Omental fat pad (tissue), 4 donors: ENCODE measurements around the gene BTRC. TPM values are rescaled to one million over a fixed set of nuclear protein-coding genes. Genes with fewer than 3 reads are reported as not detected.

Experiments used
- ATAC-seq: fragments of 150-250 bp; one replicate; pipeline ENCODE4 v1.9.1; 2016; ENCODE audit warnings: mild to moderate bottlenecking, moderate library complexity; ENCODE audit not compliant: low FRiP score
- DNase-seq: peaks from one replicate; pipeline ENCODE4 v3.0.0-alpha.2; 2019; ENCODE audit warnings: low spot score
- total RNA-seq, 4 donors: library from RNA; depleted of rRNA; stranded (reverse); fragments of >200 nt; gene quantifications; one replicate each; pipeline ENCODE4 v1.1.0, GENCODE V29; 2016
- TF ChIP-seq, protein P1 (sequence below), 3 donors: fragments of 450-650 bp; IDR thresholded peaks; one replicate each; pipeline ENCODE4 v1.5.1; 2016 to 2017; ENCODE audit warnings: antibody characterized with exemption in 3 of 3, mild to moderate bottlenecking in 3 of 3, moderate library complexity in 2 of 3

Gene BTRC
- total RNA-seq, 4 donors from 2014 or later = 9.2 to 14.4 (median 14.0) TPM

DNA sequence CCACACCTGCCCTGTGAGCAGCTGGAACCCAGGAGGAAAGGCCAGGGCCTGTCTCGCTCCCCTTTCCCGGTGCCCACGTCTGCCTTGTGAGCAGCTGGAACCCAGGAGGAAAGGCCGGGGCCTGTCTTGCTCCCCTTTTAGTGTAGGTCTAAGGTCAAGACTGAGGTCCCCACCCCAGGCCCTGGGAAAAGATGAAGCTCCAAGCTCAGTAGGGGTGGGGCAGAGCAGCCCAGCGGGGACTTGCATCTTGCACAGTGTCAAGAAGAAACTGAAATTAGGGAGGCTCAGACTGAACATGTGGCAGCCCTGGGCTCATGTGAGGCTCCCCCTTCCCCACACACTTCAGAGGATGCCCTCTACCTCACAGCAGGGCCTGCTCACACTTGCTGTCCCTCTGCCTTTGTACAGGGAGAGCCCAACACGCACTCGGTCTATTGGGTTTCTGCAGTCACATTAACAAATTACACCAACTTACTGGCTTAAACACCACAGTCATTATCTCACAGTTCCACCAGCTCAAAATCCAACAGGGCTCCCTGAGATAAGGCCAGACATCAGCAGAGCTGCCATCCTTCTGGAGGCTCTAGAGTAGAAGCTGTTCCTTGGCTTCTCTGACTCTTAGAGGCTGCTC, 221.7 kb downstream of the BTRC start:
- DNase-seq = no peak
- TF ChIP-seq, protein P1, sequence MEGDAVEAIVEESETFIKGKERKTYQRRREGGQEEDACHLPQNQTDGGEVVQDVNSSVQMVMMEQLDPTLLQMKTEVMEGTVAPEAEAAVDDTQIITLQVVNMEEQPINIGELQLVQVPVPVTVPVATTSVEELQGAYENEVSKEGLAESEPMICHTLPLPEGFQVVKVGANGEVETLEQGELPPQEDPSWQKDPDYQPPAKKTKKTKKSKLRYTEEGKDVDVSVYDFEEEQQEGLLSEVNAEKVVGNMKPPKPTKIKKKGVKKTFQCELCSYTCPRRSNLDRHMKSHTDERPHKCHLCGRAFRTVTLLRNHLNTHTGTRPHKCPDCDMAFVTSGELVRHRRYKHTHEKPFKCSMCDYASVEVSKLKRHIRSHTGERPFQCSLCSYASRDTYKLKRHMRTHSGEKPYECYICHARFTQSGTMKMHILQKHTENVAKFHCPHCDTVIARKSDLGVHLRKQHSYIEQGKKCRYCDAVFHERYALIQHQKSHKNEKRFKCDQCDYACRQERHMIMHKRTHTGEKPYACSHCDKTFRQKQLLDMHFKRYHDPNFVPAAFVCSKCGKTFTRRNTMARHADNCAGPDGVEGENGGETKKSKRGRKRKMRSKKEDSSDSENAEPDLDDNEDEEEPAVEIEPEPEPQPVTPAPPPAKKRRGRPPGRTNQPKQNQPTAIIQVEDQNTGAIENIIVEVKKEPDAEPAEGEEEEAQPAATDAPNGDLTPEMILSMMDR (IDR thresholded peaks at IDR 0.05) = no peak
- no peak for ATAC-seq

DNA sequence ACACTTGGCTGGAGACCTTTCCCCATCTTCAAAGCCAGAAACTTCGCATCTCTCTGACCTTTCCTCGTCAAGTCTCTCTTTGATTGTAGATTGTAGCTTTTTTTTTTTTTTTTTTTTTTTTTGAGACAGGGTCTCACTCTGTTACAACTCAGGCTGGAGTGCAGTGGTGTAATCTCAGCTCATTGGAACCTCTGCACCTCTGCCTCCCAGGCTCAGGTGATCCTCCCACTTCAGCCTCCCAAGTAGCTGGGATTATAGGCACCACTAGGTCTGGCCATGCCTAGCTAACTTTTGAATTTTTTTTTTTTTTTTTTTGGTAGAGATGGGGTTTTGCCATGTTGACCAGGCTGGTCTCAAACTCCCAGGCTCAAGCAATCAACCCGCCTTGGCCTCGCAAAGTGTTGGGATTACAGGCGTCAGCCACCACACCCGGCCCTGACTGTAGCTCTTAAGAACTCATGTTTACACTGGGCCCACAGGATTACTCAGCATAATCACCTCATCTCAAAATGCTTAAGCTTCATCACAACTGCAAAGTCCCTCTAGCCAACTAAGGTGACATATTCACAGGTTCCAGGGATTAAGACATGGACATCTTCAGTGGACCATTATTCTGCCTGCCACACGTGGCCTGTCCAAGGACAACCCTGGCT, 222.4 kb downstream of the BTRC start:
- no peak for ATAC-seq
- DNase-seq = no peak
- TF ChIP-seq, protein P1 (IDR thresholded peaks at IDR 0.05) = no peak

DNA sequence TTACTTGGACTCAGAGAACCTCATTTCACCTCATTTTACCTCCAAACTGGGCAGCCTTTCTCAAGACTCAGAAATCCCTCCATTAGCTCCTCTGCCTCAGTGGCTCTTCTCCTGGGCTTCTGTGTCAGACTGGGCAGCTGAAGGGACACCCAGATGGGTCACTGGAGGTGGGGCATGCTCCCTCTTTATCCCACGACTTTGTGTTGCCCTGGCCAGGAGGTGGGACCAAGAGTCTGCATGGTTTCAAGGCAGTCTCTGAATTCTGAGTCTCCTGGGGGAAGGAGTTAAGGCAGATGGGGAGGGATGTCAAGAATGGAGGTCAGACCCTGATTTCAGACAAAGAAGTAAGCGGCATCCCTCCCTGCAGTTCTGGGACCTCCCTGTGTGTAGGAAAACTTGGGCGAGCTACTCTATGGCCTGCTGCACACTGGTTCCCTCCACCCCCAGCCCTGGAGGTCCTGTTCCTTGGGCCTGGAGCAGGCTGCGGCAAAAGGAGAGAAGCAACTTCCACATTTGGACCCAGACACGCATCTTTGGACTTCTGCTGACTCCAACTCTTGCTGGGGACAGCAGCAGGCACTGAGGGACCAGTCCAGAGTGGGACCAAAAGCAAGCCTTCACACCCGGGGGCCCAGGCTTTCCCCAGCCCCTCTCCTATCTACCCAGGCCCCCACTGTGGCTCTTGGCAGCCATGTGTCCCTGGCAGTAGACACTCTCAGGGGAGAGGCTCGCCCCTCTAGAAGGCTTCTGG, 223.3 kb downstream of the BTRC start:
- ATAC-seq (no peak), DNase-seq (no peak)
- TF ChIP-seq, protein P1 (IDR thresholded peaks at IDR 0.05) = no peak

DNA sequence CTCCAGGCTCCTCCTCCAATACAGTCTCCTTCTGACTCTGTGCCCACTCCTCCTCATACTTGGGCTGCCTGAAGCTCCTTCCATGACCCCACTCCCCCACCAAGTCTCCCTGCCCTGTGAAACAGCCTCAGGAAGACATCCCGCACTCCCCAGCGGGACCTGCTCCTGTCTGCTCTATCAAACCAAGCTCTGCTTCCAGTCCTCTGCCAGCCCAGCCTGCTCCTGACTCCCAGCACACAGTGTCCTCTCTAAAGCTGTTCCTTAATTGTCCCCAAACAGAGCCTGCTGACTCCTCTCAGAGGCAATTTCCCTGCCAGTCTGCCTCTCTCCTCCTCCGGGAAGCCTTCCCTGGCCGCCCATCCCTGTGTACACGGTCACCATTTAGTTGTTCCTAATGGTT, 224.2 kb downstream of the BTRC start:
- ATAC-seq (no peak), DNase-seq (no peak)
- TF ChIP-seq, protein P1 (IDR thresholded peaks at IDR 0.05) = no peak

DNA sequence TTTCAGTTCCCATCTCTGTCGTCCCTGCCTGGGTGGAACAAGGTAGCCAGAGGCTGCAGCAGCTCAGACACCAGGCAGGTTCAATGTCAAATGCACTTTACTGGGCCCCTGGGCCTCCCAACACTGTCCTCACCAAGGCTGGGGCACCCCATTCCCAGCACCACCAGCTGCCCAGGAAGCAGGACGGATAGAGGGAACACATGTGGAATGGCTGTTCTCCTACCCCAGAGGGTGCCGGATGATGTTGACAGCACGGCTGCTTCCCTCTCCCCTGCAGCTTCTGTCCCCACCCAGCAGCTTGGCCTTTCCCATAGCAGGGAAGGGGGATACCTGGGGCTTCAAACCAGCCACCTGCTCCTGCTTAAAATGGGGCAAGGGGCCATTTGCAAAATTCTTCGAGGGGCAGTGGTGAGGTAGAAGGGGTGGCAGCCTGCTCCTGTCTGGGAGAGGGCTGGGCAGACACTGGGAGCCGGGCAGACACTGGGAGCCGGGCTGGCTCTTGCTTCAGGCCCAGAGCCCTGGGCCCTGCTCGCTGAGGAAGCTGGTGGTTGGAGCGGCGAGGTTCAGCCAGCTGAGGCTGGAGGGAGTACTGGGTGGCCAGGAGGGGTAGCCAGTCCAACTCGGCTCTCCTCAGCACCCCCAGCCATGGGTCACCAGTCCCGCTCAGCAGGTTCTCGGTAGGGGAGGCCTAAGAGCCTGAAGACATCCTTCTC, 225.0 kb downstream of the BTRC start:
- TF ChIP-seq, protein P1 (IDR thresholded peaks at IDR 0.05) = no peak
- ATAC-seq = no peak
- no peak for DNase-seq

DNA sequence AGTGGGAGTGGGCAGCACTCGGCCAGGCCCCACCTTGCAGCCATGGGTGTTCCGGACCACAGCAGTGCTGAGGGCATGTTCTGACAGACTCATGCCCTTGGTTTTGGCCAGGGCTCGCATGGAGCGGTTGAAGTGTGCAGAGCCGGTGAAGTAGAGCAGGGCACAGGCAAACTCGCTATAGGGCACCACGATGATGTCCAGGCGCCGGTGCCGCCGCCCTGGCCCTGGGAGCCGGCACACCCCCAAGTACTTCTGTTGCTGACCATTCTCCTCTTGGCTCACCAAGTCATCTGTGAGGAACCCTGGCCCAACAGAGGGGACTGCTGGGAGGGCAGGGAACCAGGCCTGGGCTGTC, 225.5 kb downstream of the BTRC start:
- no peak for ATAC-seq
- TF ChIP-seq, protein P1 (IDR thresholded peaks at IDR 0.05) = no peak
- no peak for DNase-seq
